ENCODE results near the gene SAMD4B.

GRCh38 chr19:39379865-39380396 is 37.7 kb downstream of the SAMD4B start:
- TF ChIP-seq POLR2A (IDR thresholded peaks at IDR 0.05; ENCODE audit: extremely low read depth, insufficient read length) (no peak), MYC (IDR thresholded peaks at IDR 0.05; ENCODE audit: low read depth, low read length) (no peak), CTCF (IDR thresholded peaks at IDR 0.05; ENCODE audit: low read depth, low read length) (no peak)

All from NB4 (cell line).